ENCODE measurements around the gene CXCR6.
"Not testable (repeated sequence)": the region's sequence is repeated elsewhere in the genome, so short reads cannot be mapped to it uniquely, and the experiment has no call there.

CXCR6 gene

GRCh38 chr3:45992133-45992729, 49.0 kb downstream of the CXCR6 start:
- DNase-seq = no peak

- DNase-seq = no peak
These were observed 49.6 kb downstream of the CXCR6 start for GRCh38 chr3:45992821-45993221.

- DNase-seq = no peak
These were observed 50.3 kb downstream of the CXCR6 start for GRCh38 chr3:45993421-45994027.

GRCh38 chr3:45994419-45995235, 51.4 kb downstream of the CXCR6 start:
- peak; percentile 19 for DNase-seq

GRCh38 chr3:45995236-45996192, 52.2 kb downstream of the CXCR6 start, which contains the start of gene FYCO1:
TSS of gene FYCO1 (minus strand) at chr3:45995824. CDS start at chr3:45984910, 10,914 bp downstream.
- peak; percentile 85 for DNase-seq

- DNase-seq = not testable (repeated sequence)
These were observed 54.2 kb downstream of the CXCR6 start for GRCh38 chr3:45997499-45997898.

GRCh38 chr3:45997942-45998341, 54.7 kb downstream of the CXCR6 start:
- DNase-seq = no peak
